MCF 10A (cell line): ENCODE measurements around the gene G6PD. TPM values are rescaled to one million over a fixed set of nuclear protein-coding genes. Genes with fewer than 3 reads are reported as not detected.
"Not testable (repeated sequence)": the region's sequence is repeated elsewhere in the genome, so short reads cannot be mapped to it uniquely, and the experiment has no call there.

ENCODE experiments used
- BruUV-seq: library from RNA; stranded (reverse); fragments of 400-500 nt; replicated peaks from 2 replicates; lab custom pipeline; 2021; lab: Mats Ljungman, UMichigan
- CTCF ChIA-PET: fragments of 300-600 bp; sonication (Branson Sonifier 250); formaldehyde crosslinking; extraction: SDS; loops from one replicate; lab custom pipeline; 2021; ENCODE audit warnings: antibody characterized with exemption, inconsistent platforms; lab: Yijun Ruan, JAX
- POLR2A ChIA-PET: fragments of 300-600, 350-650 bp; sonication (Branson Sonifier 250); formaldehyde crosslinking; extraction: SDS; loops from one replicate; lab custom pipeline; 2020; ENCODE audit warnings: antibody characterized with exemption, inconsistent platforms; lab: Yijun Ruan, JAX
- DNase-seq: peaks from one replicate; pipeline ENCODE4 v3.0.0-alpha.2; 2018; ENCODE audit not compliant: unreplicated experiment
- H3K27ac Mint-ChIP-seq: one replicate; pipeline ENCODE4 v1.8.0; 2022; ENCODE audit warnings: mild to moderate bottlenecking, low read depth, mixed read lengths; ENCODE audit not compliant: unreplicated experiment
- H3K27me3 Mint-ChIP-seq: one replicate; pipeline ENCODE4 v1.8.0; 2022; ENCODE audit warnings: mixed read lengths; ENCODE audit not compliant: insufficient read depth, unreplicated experiment
- H3K36me3 Mint-ChIP-seq: one replicate; pipeline ENCODE4 v1.8.0; 2022; ENCODE audit warnings: mild to moderate bottlenecking, moderate library complexity, mixed read lengths; ENCODE audit not compliant: insufficient read depth, unreplicated experiment
- H3K4me1 Mint-ChIP-seq: one replicate; pipeline ENCODE4 v1.8.0; 2022; ENCODE audit warnings: mixed read lengths; ENCODE audit not compliant: insufficient read depth, unreplicated experiment
- H3K4me3 Mint-ChIP-seq: one replicate; pipeline ENCODE4 v1.8.0; 2022; ENCODE audit warnings: mild to moderate bottlenecking, moderate library complexity, mixed read lengths; ENCODE audit not compliant: unreplicated experiment
- H3K9me3 Mint-ChIP-seq: one replicate; pipeline ENCODE4 v1.8.0; 2022; ENCODE audit warnings: mixed read lengths; ENCODE audit not compliant: unreplicated experiment
- CTCF ChIP-seq: fragments of 200-600 bp; IDR thresholded peaks from one replicate; pipeline ENCODE4 v1.8.0; 2022; ENCODE audit warnings: antibody characterized with exemption, mild to moderate bottlenecking; ENCODE audit not compliant: unreplicated experiment
- intact Hi-C: fragments of 100-400 bp; cut with micrococcal nuclease; formaldehyde crosslinking; loops from 2 replicates; pipeline ENCODE4 v1.14.1; 2022
- total RNA-seq: library from RNA; stranded (reverse); gene quantifications from 2 replicates; pipeline ENCODE4 v1.2.3, GENCODE V29; 2022

G6PD gene
- total RNA-seq, 1 experiment from 2014 or later, result 49.5 TPM

DNA sequence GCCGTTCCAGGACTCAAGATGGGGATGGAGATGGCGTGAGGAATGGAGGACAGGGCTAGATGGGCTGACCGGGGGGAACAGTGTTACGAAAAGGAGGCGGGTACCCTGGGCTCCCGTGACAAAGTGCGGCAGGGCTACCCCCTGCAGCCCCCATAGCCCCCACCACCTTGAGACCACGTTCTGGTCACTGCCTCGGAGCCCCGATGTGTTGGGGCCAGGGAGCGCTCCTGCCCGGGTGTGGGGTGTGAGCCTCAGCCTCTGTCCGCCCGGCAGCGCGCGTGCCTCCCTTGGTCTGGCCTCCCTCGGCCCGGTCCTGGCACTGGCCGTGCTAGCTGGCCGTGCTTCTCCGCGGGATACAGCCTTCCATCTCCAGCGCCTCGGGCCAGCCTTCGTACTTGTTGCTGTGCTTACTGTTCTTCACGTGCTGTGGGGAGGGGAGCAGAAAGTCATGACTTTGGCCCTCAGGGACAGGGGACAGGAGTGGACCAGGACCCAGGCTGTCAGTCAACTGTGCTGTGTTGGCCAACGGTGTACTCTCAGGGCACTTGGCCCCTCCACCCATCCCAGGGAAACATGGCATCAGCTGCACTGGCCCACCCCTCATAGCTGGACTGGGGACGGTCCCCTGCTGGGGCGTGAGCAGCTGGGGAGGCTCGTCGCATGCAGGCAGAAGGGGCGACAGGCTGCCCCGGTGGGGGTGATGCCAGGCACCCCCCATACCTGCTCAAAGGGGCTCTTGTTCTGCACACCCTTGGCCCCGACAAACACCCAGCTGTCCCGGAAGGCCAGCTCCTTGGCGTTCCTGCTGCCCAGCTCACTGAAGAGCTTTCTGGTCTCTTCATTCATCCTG lies 39.9 kb downstream of the G6PD start:
- ChIA-PET POLR2A (interaction anchor here (0.7 to 1.0 kb wide), 2 partner anchors 9 to 16 kb away, joined by 3 to 4 read pairs; partner anchors contain the start of genes FAM3A and SLC10A3), CTCF (no interaction called here)
- no peak overlapping the region for H3K4me3 Mint-ChIP-seq
- no TSS peak for BruUV-seq
- DNase-seq, result no peak
- peaks cover 17% of the 10 kb centered on the region for H3K36me3 Mint-ChIP-seq
- H3K9me3 Mint-ChIP-seq, result peaks cover 15% of the 10 kb centered on the region
- H3K4me1 Mint-ChIP-seq, result no peaks in the 10 kb centered on the region
- peaks cover 21% of the 10 kb centered on the region for H3K27me3 Mint-ChIP-seq
- no peak overlapping the region for H3K27ac Mint-ChIP-seq
- intact Hi-C loops, result no loop called here
- TF ChIP-seq CTCF, result no peak

DNA sequence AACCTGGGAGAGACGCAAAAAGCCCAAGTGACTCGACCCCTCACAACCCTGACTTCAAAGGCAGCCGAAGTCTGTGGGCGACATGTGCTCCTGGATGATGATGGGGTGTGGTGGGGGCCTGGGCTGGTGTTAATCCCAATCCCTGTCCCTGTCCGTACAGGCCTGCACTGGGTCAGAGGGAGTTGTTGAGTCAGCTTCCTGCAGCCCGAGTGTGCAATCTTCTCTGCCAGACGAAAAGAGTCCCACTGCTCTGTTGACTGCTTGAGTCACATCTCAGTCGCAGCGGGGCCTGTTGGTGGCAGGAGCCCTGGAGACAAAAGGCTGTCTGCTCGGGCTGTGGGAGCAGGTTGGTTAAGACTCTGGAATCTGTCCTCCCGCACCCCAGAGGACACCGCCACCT lies 40.9 kb downstream of the G6PD start:
- Mint-ChIP-seq H3K4me1 (no peaks in the 10 kb centered on the region), H3K4me3 (no peak overlapping the region), H3K9me3 (peaks cover 15% of the 10 kb centered on the region), H3K27ac (no peak overlapping the region), H3K27me3 (peaks cover 21% of the 10 kb centered on the region), H3K36me3 (peaks cover 13% of the 10 kb centered on the region)
- ChIA-PET POLR2A (no interaction called here), CTCF (no interaction called here)
- no peak for TF ChIP-seq CTCF
- intact Hi-C loops, result no loop called here
- peak; percentile 57 for DNase-seq
- BruUV-seq, result no TSS peak

- TF ChIP-seq CTCF, result no peak
- intact Hi-C loops, result no loop called here
- Mint-ChIP-seq H3K4me3 (no peak overlapping the region), H3K27ac (no peak overlapping the region), H3K9me3 (no peaks in the 10 kb centered on the region), H3K27me3 (no peaks in the 10 kb centered on the region), H3K36me3 (peaks cover 10% of the 10 kb centered on the region), H3K4me1 (no peaks in the 10 kb centered on the region)
- ChIA-PET POLR2A (interaction anchor here (0.6 kb wide), 1 partner anchor 92 kb away, joined by 3 read pairs; no protein-coding TSS in a partner anchor), CTCF (no interaction called here)
- DNase-seq, result no peak
- BruUV-seq, result no TSS peak
Measured at GRCh38 chrX:154502989-154503388, 43.7 kb downstream of the G6PD start.

DNA sequence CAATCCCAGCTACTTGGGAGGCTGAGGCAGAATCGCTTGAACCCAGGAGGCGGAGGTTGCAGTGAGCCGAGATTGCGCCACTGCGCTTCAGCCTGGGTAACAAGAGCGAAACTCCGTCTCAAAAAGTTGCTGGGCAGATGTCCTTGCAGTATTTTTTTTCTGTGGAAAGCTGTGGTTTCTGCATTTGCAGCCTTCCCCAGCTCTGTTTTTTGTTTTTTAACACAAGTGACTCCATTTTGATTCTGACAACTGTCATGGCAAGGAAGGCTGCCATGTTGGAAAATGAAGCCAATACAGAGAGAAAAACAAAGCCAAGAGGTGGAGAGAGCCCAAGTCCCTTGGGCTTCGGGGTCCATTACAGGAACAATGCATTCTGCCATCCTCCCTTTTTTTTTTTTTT lies 44.5 kb downstream of the G6PD start:
- Mint-ChIP-seq H3K27ac (no peak overlapping the region), H3K27me3 (no peaks in the 10 kb centered on the region), H3K4me1 (no peaks in the 10 kb centered on the region), H3K36me3 (peaks cover 10% of the 10 kb centered on the region), H3K9me3 (no peaks in the 10 kb centered on the region), H3K4me3 (no peak overlapping the region)
- ChIA-PET CTCF (no interaction called here), POLR2A (interaction anchor here (0.6 kb wide), 1 partner anchor 91 kb away, joined by 3 read pairs; no protein-coding TSS in a partner anchor)
- intact Hi-C loops, result no loop called here
- no TSS peak for BruUV-seq
- no peak for DNase-seq
- TF ChIP-seq CTCF, result no peak

DNA sequence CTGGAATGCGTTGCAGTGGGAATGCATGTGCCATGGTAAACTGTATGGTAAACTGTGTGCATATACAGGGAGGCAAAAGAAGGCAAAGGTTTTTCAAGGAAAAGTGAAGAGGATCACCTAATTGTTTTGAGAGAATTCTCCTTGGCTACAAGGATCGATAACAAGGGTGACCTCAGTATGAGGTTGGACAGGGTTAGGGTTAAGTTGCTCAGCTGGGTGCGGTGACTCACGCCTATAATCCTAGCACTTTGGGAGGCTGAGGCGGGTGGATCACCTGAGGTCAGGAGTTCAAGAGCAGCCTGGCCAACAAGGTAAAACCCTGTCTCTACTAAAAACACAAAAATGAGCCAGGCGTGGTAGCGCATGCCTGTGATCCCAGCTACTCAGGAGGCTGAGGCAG lies 45.2 kb downstream of the G6PD start:
- DNase-seq, H3K27ac Mint-ChIP-seq, POLR2A ChIA-PET, H3K4me3 Mint-ChIP-seq, BruUV-seq, H3K9me3 Mint-ChIP-seq, H3K36me3 Mint-ChIP-seq, intact Hi-C loops, H3K27me3 Mint-ChIP-seq, CTCF ChIA-PET, H3K4me1 Mint-ChIP-seq: not testable (repeated sequence)

GRCh38 chrX:154496591-154497137 lies 50.0 kb downstream of the G6PD start:
- intact Hi-C loops, H3K4me3 Mint-ChIP-seq, H3K36me3 Mint-ChIP-seq, BruUV-seq, H3K9me3 Mint-ChIP-seq, DNase-seq, POLR2A ChIA-PET, H3K27ac Mint-ChIP-seq, H3K4me1 Mint-ChIP-seq: not testable (repeated sequence)
- peaks cover 23% of the 10 kb centered on the region for H3K27me3 Mint-ChIP-seq
- CTCF ChIA-PET, result interaction anchor here (0.5 kb wide), 1 partner anchor 198 kb away, joined by 4 read pairs; no protein-coding TSS in a partner anchor
